Measurements from ENCODE around the gene SPRING1. TPM values are rescaled to one million over a fixed set of nuclear protein-coding genes. Genes with fewer than 3 reads are reported as not detected.

The SPRING1 gene
- total RNA-seq, 1 experiment from 2014 or later: 44.2 TPM

DNA sequence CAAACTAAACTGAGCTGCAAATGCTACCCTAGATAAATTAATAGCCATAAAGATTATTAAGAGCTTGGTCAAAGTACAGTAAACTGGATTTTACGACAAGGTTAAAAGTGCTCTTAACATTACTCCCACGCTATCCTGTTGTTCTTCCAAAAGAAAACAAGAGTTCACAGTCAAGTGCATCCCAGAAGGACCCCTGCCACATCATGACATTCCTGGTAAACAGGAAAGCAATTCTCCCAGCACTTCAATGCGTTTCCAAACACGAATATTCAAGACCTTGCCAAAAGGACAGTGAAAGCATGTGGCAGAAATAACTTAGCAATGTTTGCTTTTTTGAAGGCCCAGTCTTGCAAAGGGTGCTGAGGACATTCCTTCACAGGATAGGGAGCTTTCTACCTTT is 11.2 kb downstream of the SPRING1 start:
- Histone ChIP-seq H3K4me2 (ENCODE audit: insufficient read depth, insufficient read length, low read length) (peak overlapping the region; percentile 10), H2AFZ (ENCODE audit: low read length) (no peak overlapping the region), H3T11ph (ENCODE audit: low read length) (no peak overlapping the region), H4K20me1 (ENCODE audit: control insufficient read depth, insufficient read depth, insufficient read length) (no peaks in the 10 kb centered on the region), H3K14ac (ENCODE audit: insufficient read depth, low read length) (no peak overlapping the region), H2BK15ac (ENCODE audit: low read depth, low read length) (no peak overlapping the region), H3K23me2 (ENCODE audit: insufficient read length, low read depth, low read length, poor library complexity, severe bottlenecking) (no peaks in the 10 kb centered on the region), H3K27me3 (ENCODE audit: insufficient read depth, low read length) (no peaks in the 10 kb centered on the region), H4K91ac (ENCODE audit: insufficient read length, low read depth, low read length) (no peak overlapping the region), H3K4me1 (ENCODE audit: insufficient read depth, low read length) (no peaks in the 10 kb centered on the region), H3K79me1 (ENCODE audit: insufficient read depth, low read depth, low read length, poor library complexity, severe bottlenecking) (peaks cover 6% of the 10 kb centered on the region), H3K9me3 (ENCODE audit: control insufficient read depth, low read depth, low read length) (no peaks in the 10 kb centered on the region), H3K27ac (ENCODE audit: insufficient read length, low read depth, low read length) (no peak overlapping the region), H3K79me2 (ENCODE audit: insufficient read depth, low read length) (peaks cover 2% of the 10 kb centered on the region; the same call in 1 of the 2 replicates), H2BK120ac (ENCODE audit: low read depth, low read length, poor library complexity, severe bottlenecking) (no peak overlapping the region), H3K4ac (ENCODE audit: low read depth, low read length) (no peak overlapping the region), H2BK5ac (ENCODE audit: insufficient read length, low read length) (no peak overlapping the region), H2AK5ac (ENCODE audit: insufficient read length, low read length) (no peak overlapping the region), H4K5ac (ENCODE audit: insufficient read length, low read depth, low read length) (no peak overlapping the region), H4K8ac (replicated peaks; ENCODE audit: insufficient read length, low read depth, low read length) (no peak overlapping the region), H3K56ac (ENCODE audit: insufficient read length, low read depth, low read length) (no peak overlapping the region), H3K23ac (ENCODE audit: insufficient read length, low read depth, low read length) (no peak overlapping the region), H3K9ac (ENCODE audit: extremely low read depth, insufficient read length, low read length) (no peak overlapping the region), H2BK20ac (ENCODE audit: low read depth, low read length, poor library complexity, severe bottlenecking) (no peak overlapping the region), H2BK12ac (ENCODE audit: insufficient read length, low read depth, low read length) (no peak overlapping the region), H3K18ac (ENCODE audit: insufficient read length, low read depth, low read length) (no peak overlapping the region)
- no peaks in the 10 kb centered on the region for H3K9me3 Mint-ChIP-seq
- no peaks in the 10 kb centered on the region for H3K27me3 Mint-ChIP-seq (ENCODE audit: low read depth)
- DNase-seq: no peak
- H3K4me3 Mint-ChIP-seq: no peak overlapping the region; a peak in 1 of 5 replicates
- TF ChIP-seq, protein P1, sequence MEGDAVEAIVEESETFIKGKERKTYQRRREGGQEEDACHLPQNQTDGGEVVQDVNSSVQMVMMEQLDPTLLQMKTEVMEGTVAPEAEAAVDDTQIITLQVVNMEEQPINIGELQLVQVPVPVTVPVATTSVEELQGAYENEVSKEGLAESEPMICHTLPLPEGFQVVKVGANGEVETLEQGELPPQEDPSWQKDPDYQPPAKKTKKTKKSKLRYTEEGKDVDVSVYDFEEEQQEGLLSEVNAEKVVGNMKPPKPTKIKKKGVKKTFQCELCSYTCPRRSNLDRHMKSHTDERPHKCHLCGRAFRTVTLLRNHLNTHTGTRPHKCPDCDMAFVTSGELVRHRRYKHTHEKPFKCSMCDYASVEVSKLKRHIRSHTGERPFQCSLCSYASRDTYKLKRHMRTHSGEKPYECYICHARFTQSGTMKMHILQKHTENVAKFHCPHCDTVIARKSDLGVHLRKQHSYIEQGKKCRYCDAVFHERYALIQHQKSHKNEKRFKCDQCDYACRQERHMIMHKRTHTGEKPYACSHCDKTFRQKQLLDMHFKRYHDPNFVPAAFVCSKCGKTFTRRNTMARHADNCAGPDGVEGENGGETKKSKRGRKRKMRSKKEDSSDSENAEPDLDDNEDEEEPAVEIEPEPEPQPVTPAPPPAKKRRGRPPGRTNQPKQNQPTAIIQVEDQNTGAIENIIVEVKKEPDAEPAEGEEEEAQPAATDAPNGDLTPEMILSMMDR (conservative IDR thresholded peaks at IDR 0.05): no peak
- H3K36me3 Mint-ChIP-seq (ENCODE audit: insufficient read depth in 1 of 3, low read depth in 3 of 3): peaks cover 0 to 11% (median 8%) of the 10 kb centered on the region in 3 experiments; a peak in 5 of 7 replicates
- no peak overlapping the region; a peak in 1 of 7 replicates for H3K27ac Mint-ChIP-seq
- H3K4me1 Mint-ChIP-seq: peaks cover 10 to 13% of the 10 kb centered on the region in 2 experiments
- WGBS (ENCODE audit: extremely low coverage, insufficient read length, low lambda C conversion rate): no CpG with 5 or more reads among the region's 4 CpGs
